Measurements from ENCODE around the gene CAPRIN2.

DNA sequence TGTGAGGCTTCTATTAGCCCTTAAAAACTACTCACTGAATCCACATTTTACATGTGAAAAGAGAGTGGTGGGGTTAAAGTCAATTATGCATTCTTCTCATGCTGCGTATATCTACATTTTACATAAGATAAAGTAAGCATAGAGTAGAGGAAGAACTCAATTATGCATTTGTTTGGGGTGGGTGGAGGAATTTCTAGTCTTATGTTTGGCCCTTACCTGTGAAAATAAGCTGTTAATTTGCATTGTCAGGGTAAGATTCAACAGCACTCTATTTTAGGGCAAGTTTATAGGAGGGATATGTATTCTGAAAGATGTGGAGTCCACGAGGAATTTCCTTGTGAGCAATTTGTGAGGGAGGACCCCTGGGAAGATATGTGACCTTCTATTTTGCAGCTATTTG, 30.9 kb upstream of the CAPRIN2 start:
- no peak for TF ChIP-seq EP300 (IDR thresholded peaks at IDR 0.05)
- TF ChIP-seq, protein P1, sequence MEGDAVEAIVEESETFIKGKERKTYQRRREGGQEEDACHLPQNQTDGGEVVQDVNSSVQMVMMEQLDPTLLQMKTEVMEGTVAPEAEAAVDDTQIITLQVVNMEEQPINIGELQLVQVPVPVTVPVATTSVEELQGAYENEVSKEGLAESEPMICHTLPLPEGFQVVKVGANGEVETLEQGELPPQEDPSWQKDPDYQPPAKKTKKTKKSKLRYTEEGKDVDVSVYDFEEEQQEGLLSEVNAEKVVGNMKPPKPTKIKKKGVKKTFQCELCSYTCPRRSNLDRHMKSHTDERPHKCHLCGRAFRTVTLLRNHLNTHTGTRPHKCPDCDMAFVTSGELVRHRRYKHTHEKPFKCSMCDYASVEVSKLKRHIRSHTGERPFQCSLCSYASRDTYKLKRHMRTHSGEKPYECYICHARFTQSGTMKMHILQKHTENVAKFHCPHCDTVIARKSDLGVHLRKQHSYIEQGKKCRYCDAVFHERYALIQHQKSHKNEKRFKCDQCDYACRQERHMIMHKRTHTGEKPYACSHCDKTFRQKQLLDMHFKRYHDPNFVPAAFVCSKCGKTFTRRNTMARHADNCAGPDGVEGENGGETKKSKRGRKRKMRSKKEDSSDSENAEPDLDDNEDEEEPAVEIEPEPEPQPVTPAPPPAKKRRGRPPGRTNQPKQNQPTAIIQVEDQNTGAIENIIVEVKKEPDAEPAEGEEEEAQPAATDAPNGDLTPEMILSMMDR (IDR thresholded peaks at IDR 0.05) = no peak
- TF ChIP-seq POLR2A (IDR thresholded peaks at IDR 0.05) = no peak
- no peak for TF ChIP-seq POLR2AphosphoS5 (IDR thresholded peaks at IDR 0.05)
